Colonic mucosa (tissue), 4 donors: Measurements from ENCODE around the gene MAFB. TPM values are rescaled to one million over a fixed set of nuclear protein-coding genes. Genes with fewer than 3 reads are reported as not detected.

ENCODE experiments used
- DNase-seq: peaks from one replicate; pipeline ENCODE4 v3.0.0-alpha.2; 2020
- H3K27ac ChIP-seq: fragments of 200-600 bp; one replicate; pipeline ENCODE4 v1.8.0; 2021
- H3K27me3 ChIP-seq: fragments of 200-600 bp; one replicate; pipeline ENCODE4 v1.8.0; 2021
- H3K36me3 ChIP-seq: fragments of 200-600 bp; one replicate; pipeline ENCODE4 v1.8.0; 2021
- H3K4me1 ChIP-seq: fragments of 200-600 bp; one replicate; pipeline ENCODE4 v1.8.0; 2021; ENCODE audit warnings: mild to moderate bottlenecking
- H3K4me3 ChIP-seq: fragments of 200-600 bp; one replicate; pipeline ENCODE4 v1.8.0; 2021
- H3K9ac ChIP-seq, 2 donors: one replicate each; pipeline ENCODE4 v1.7.0; 2013; ENCODE audit warnings: control low read depth in 2 of 2, low read depth in 2 of 2, low read length in 2 of 2
- H3K9me3 ChIP-seq: fragments of 200-600 bp; one replicate; pipeline ENCODE4 v1.8.0; 2021
- CTCF ChIP-seq: fragments of 200-600 bp; IDR thresholded peaks from one replicate; pipeline ENCODE4 v1.8.0; 2022; ENCODE audit warnings: antibody characterized with exemption, mild to moderate bottlenecking
- intact Hi-C: fragments of 100-400 bp; cut with DNase I; formaldehyde crosslinking; loops from one replicate; pipeline ENCODE4 v1.14.1; 2022
- total RNA-seq, 2 donors: library from RNA; stranded (reverse); fragmentation: NEBNext Ultra II Directional in 1 of 2; extraction: Animal tissue kit (Norgen Biotek cat#: 25700) in 1 of 2; gene quantifications; one replicate each; pipeline ENCODE4 v1.2.1, GENCODE V29; 2021
- donor health status: healthy.
- donor health status: DM: no; HTN: no; CAD: no.
- donor health status: DM: no; HTN: no; CAD: no.

Gene MAFB
- total RNA-seq, 2 donors from 2014 or later, result 2.8 to 11.2 TPM

GRCh38 chr20:40639132-40639531 is 49.9 kb downstream of the MAFB start:
- Histone ChIP-seq H3K27ac (no peak overlapping the region), H3K4me1 (no peaks in the 10 kb centered on the region), H3K36me3 (no peaks in the 10 kb centered on the region), H3K27me3 (no peaks in the 10 kb centered on the region), H3K9me3 (no peaks in the 10 kb centered on the region), H3K9ac (no peak overlapping the region), H3K4me3 (no peak overlapping the region)
- TF ChIP-seq CTCF, result no peak
- DNase-seq, result no peak
- intact Hi-C loops, result no loop called here

- Histone ChIP-seq H3K4me1 (no peaks in the 10 kb centered on the region), H3K9ac (no peak overlapping the region), H3K9me3 (no peaks in the 10 kb centered on the region), H3K27me3 (no peaks in the 10 kb centered on the region), H3K36me3 (no peaks in the 10 kb centered on the region), H3K4me3 (no peak overlapping the region), H3K27ac (no peak overlapping the region)
- intact Hi-C loops, result no loop called here
- no peak for TF ChIP-seq CTCF
- DNase-seq, result no peak
Observed at GRCh38 chr20:40638414-40638813, 50.6 kb downstream of the MAFB start.

GRCh38 chr20:40637176-40637575 is 51.9 kb downstream of the MAFB start:
- H3K4me1 ChIP-seq, result no peaks in the 10 kb centered on the region
- intact Hi-C loops, result no loop called here
- H3K36me3 ChIP-seq, result no peaks in the 10 kb centered on the region
- H3K9me3 ChIP-seq, result no peaks in the 10 kb centered on the region
- no peak overlapping the region for H3K27ac ChIP-seq
- H3K4me3 ChIP-seq, result no peak overlapping the region
- no peak for TF ChIP-seq CTCF
- H3K9ac ChIP-seq, result no peak overlapping the region
- no peaks in the 10 kb centered on the region for H3K27me3 ChIP-seq
- DNase-seq, result no peak

GRCh38 chr20:40636486-40636885 is 52.5 kb downstream of the MAFB start:
- H3K27me3 ChIP-seq, result no peaks in the 10 kb centered on the region
- H3K36me3 ChIP-seq, result no peaks in the 10 kb centered on the region
- H3K9me3 ChIP-seq, result no peaks in the 10 kb centered on the region
- intact Hi-C loops, result no loop called here
- no peak overlapping the region for H3K4me3 ChIP-seq
- H3K4me1 ChIP-seq, result no peaks in the 10 kb centered on the region
- H3K27ac ChIP-seq, result no peak overlapping the region
- H3K9ac ChIP-seq, result no peak overlapping the region
- DNase-seq, result no peak
- no peak for TF ChIP-seq CTCF

- Histone ChIP-seq H3K27me3 (no peaks in the 10 kb centered on the region), H3K9ac (no peak overlapping the region), H3K9me3 (no peaks in the 10 kb centered on the region), H3K4me1 (no peaks in the 10 kb centered on the region), H3K4me3 (no peak overlapping the region), H3K27ac (no peak overlapping the region), H3K36me3 (no peaks in the 10 kb centered on the region)
- TF ChIP-seq CTCF, result no peak
- intact Hi-C loops, result no loop called here
- DNase-seq, result no peak
Observed at GRCh38 chr20:40635971-40636370, 53.1 kb downstream of the MAFB start.
